NB4 (cell line): Measurements from ENCODE around the gene ESF1.
"Not testable (repeated sequence)": the region's sequence is repeated elsewhere in the genome, so short reads cannot be mapped to it uniquely, and the experiment has no call there.

Source experiments
- DNase-seq: peaks from one replicate; pipeline ENCODE4 v3.0.0; 2010; ENCODE audit warnings: low read depth
- H3K4me3 ChIP-seq: one replicate; pipeline ENCODE4 v1.5.1; 2011; ENCODE audit warnings: mild to moderate bottlenecking, low read depth, low read length, moderate library complexity
- MAX ChIP-seq: IDR thresholded peaks from 2 replicates; pipeline ENCODE4 v1.6.1; 2011; ENCODE audit warnings: low read depth, low read length
- MYC ChIP-seq: IDR thresholded peaks from 2 replicates; pipeline ENCODE4 v1.6.1; 2011; ENCODE audit warnings: low read depth, low read length
- POLR2A ChIP-seq: IDR thresholded peaks from 2 replicates; pipeline ENCODE4 v1.6.1; 2011; ENCODE audit warnings: mild to moderate bottlenecking; ENCODE audit not compliant: insufficient read length; ENCODE audit errors: extremely low read depth
- TF ChIP-seq, protein P1 (sequence below): IDR thresholded peaks from one replicate; pipeline ENCODE4 v1.5.1; 2012; ENCODE audit warnings: low read depth, low read length

ESF1 gene

DNA sequence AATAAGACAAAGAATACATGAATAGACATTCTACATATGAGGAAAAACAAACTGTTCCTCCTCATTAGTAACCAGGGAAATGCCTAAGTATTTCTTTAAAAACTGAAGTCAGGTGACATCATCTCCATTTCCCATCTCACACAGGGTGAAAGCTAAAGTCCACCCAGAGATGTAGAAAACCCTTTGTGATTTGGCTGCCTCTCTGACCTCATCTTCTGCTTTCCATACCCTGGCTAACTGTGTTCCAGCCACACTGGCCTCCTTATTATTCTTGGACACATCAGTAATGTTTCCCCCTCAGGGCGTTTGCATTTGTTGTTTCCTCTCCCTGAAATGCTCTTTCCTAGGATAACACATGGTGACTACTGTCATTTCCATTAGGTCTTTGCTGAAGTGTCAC is 40.4 kb downstream of the ESF1 start:
- no peak for TF ChIP-seq MAX
- no peak for TF ChIP-seq POLR2A
- TF ChIP-seq MYC, result no peak
- TF ChIP-seq, protein P1, sequence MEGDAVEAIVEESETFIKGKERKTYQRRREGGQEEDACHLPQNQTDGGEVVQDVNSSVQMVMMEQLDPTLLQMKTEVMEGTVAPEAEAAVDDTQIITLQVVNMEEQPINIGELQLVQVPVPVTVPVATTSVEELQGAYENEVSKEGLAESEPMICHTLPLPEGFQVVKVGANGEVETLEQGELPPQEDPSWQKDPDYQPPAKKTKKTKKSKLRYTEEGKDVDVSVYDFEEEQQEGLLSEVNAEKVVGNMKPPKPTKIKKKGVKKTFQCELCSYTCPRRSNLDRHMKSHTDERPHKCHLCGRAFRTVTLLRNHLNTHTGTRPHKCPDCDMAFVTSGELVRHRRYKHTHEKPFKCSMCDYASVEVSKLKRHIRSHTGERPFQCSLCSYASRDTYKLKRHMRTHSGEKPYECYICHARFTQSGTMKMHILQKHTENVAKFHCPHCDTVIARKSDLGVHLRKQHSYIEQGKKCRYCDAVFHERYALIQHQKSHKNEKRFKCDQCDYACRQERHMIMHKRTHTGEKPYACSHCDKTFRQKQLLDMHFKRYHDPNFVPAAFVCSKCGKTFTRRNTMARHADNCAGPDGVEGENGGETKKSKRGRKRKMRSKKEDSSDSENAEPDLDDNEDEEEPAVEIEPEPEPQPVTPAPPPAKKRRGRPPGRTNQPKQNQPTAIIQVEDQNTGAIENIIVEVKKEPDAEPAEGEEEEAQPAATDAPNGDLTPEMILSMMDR, result no peak
- H3K4me3 ChIP-seq, result no peak overlapping the region
- no peak for DNase-seq

DNA sequence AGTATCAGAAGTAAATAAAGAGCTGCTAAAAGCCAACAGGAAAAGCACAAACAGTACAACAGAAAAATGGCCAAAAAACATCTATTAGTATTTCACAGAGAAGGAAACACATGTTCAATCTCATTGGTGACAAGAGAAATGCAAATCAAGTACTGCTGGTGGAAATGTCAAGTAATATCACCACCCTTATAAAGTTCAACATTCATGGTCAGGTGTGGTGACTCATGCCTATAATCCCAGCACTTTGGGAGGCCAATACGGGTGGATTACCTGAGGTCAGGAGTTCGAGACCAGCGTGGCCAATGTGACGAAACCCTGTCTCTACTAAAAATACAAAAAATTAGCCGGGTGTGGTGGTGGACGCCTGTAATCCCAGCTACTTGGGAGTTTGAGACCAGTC is 42.8 kb downstream of the ESF1 start:
- DNase-seq, result no peak
- no peak for TF ChIP-seq POLR2A
- TF ChIP-seq, protein P1, result no peak
- no peak for TF ChIP-seq MAX
- TF ChIP-seq MYC, result no peak
- no peak overlapping the region for H3K4me3 ChIP-seq

DNA sequence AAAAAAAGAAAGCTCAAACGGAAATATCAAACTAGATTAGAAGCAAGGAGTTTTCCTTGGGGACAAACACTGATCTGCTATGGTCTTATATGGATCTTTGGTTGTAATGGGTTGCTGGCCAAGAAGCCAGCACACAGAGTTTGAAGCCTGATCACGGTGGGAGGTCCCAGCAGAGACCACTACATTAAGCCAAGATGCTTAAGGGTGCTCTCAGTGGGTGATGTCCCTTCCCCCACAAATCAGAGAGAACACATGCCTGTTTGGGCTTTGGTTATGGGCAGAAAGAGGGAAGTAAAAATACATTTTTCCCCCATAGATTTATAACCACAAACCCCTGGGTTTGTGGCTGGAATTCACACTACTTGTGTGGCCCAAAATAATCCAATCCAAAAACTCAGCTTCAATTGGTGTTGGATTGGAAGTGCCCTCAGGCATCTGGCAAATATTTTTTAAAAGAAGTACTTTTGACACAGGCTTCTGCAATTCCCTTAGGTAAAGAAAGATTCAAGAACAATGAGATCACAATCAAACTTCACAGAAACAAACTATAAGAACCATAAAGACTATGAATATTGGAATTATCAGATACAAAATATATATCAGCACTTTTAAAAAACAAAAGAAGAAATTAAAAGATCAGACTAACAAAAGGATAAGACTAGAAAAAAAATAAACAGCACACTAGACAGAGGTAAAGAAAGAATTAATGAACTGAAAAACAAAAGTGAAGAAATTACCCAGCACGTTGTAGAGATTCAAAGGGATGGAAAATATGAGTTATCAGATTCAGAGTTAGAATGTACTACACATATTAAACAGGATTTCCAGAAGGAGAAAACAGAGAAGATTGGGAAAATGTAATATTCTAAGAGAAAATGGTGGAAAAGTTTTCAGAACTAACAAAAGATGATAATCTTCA is 44.7 kb downstream of the ESF1 start:
- peak; percentile 53 for DNase-seq
- TF ChIP-seq, protein P1, result no peak
- TF ChIP-seq POLR2A, result no peak
- TF ChIP-seq MAX, result peak; percentile 32; the same call in 1 of the 2 replicates
- TF ChIP-seq MYC, result 0 out of 2 replicates have a peak, but pooled peaks have one; percentile 15
- H3K4me3 ChIP-seq, result no peak overlapping the region

DNA sequence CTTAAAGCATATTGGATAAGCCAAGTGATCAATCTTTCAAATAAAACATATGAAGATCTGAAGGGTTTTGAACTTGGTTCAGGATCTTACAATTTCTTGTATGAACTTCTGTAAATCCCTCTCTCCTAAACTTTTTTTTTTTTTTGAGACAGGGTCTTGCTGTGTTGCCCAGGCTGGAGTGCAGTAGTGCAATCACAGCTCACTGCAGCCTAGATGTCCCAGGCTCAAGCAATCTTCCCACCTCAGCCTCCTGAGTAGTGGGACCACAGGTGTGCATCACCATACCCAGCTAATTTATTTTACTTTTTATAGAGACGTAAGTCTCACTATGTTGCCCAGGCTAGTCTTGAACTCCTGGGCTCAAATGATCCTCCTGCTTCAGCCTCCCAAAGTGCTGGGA is 46.5 kb downstream of the ESF1 start:
- not testable (repeated sequence) for DNase-seq, H3K4me3 ChIP-seq

GRCh38 chr20:13736436-13737191 is 48.1 kb downstream of the ESF1 start:
- no peak for DNase-seq
- H3K4me3 ChIP-seq, result no peak overlapping the region
- TF ChIP-seq MAX (no peak), POLR2A (no peak), MYC (no peak)
- TF ChIP-seq, protein P1, result no peak

DNA sequence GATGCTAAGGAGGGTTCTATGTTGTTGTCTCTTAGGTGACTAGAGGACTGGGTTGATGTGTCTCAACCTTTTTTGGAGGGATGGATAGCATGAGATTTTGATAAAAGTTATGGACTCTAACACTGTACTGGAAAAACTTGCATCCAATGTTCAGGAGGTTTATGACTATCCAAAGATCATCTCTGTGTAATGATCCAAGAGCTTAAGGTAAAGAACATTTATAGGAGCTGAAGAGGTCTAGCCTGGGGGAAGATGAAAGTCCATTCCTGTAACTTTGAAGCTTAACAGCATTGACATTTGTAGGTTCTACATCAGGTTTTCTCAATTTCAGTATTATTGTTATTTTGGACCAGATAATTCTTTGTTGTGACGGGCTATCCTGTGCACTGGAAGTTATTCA is 48.9 kb downstream of the ESF1 start:
- no peak for DNase-seq
- TF ChIP-seq, protein P1, result no peak
- TF ChIP-seq MAX, result no peak
- TF ChIP-seq POLR2A, result no peak
- no peak for TF ChIP-seq MYC
- no peak overlapping the region for H3K4me3 ChIP-seq
